Spleen (tissue), 7 donors: Measurements from ENCODE around the gene ADARB2.

ENCODE experiments used
- CTCF ChIP-seq, 11 experiments: fragments of 200-600 bp in 7 of 11; fragments of 450-650 bp in 4 of 11; sonication (generic) in 4 of 11; IDR thresholded peaks in 8 of 11; conservative IDR thresholded peaks in 3 of 11; 1 replicate in 7 of 11; 2 replicates in 4 of 11; pipeline versions ENCODE4 v1.4.0 to v1.8.0; 2016 to 2021; ENCODE audit warnings: antibody characterized with exemption in 11 of 11, inconsistent platforms in 4 of 11, mild to moderate bottlenecking in 1 of 11
- POLR2A ChIP-seq, 3 donors: fragments of 450-650 bp; IDR thresholded peaks; one replicate each; pipeline ENCODE4 v1.5.1; 2017; ENCODE audit warnings: antibody characterized with exemption in 3 of 3, mild to moderate bottlenecking in 1 of 3
- donor health status: DM: no; HTN: no; CAD: no; lungs with moderate emphysema.
- donor health status: DM: no; HTN: no; CAD: no.
- donor health status: DM: no; HTN: no; CAD: no.

DNA sequence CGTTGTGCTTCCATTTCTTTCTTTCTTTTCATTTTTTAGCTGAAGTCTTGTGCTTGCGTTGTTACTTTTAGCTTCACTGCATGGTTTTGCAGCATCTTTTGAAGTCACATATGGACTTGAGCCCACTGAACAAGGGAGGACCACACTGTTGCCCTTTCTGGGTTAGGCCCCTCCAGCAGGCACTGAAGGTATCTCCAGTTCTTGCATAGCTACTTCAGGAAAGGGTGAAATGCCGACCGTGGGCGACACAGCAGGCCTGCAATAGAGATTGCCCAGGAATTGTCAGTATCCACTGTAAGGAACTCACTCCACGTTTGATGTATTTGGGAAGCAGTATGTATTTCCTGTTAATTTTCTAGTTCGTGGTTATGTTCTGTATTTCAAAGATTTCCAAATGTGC lies 596.1 kb downstream of the ADARB2 start:
- TF ChIP-seq CTCF (IDR thresholded peaks at IDR 0.05 in 8 of 11, conservative IDR thresholded peaks at IDR 0.05 in 3 of 11) (no peak), POLR2A (IDR thresholded peaks at IDR 0.05) (no peak)
